Muscle of arm (tissue), 12 donors: ENCODE results near the gene PLD4. TPM values are rescaled to one million over a fixed set of nuclear protein-coding genes. Genes with fewer than 3 reads are reported as not detected.
A peak's percentile ranks its signal among the peaks of the same experiment; 100 is the strongest.
"Not testable (repeated sequence)": the region's sequence is repeated elsewhere in the genome, so short reads cannot be mapped to it uniquely, and the experiment has no call there.

Experiments used
- DNase-seq: peaks from one replicate; pipeline ENCODE4 v3.0.0-alpha.2; 2013
- polyA plus RNA-seq, 12 donors: library from polyadenylated mRNA; unstranded; fragments of 120-200 nt; gene quantifications; one replicate each; pipeline ENCODE4 v1.2.1, GENCODE V29; 2013; ENCODE audit not compliant: insufficient read length in 12 of 12

PLD4 gene
- polyA plus RNA-seq, 12 donors, result 2.6 to 20.5 (median 3.7) TPM; not detected in 1

GRCh38 chr14:104897330-104898194 is 27.1 kb upstream of the PLD4 start:
- DNase-seq, result no peak

- DNase-seq, result no peak
These were observed 26.5 kb upstream of the PLD4 start for GRCh38 chr14:104898195-104898558.

- DNase-seq, result peak; percentile 51
These were observed 25.7 kb upstream of the PLD4 start for GRCh38 chr14:104898870-104899510.

- DNase-seq, result no peak
These were observed 24.9 kb upstream of the PLD4 start for GRCh38 chr14:104899781-104900180.

- DNase-seq, result no peak
These were observed 23.8 kb upstream of the PLD4 start for GRCh38 chr14:104900639-104901512.

GRCh38 chr14:104903990-104904389 is 20.7 kb upstream of the PLD4 start:
- no peak for DNase-seq

- DNase-seq, result not testable (repeated sequence)
These were observed 19.8 kb upstream of the PLD4 start for GRCh38 chr14:104904650-104905578.

- DNase-seq, result not testable (repeated sequence)
These were observed 19.1 kb upstream of the PLD4 start for GRCh38 chr14:104905579-104905933.

- no peak for DNase-seq
These were observed 16.4 kb upstream of the PLD4 start for GRCh38 chr14:104908303-104908702.

- DNase-seq, result no peak
These were observed 12.6 kb upstream of the PLD4 start for GRCh38 chr14:104912053-104912452.

- no peak for DNase-seq
These were observed 11.2 kb upstream of the PLD4 start for GRCh38 chr14:104913435-104913834.

- no peak for DNase-seq
These were observed 7.6 kb upstream of the PLD4 start for GRCh38 chr14:104917116-104917515.

- no peak for DNase-seq
These were observed 6.7 kb upstream of the PLD4 start for GRCh38 chr14:104917993-104918392.

GRCh38 chr14:104919152-104919992 is 5.3 kb upstream of the PLD4 start:
- not testable (repeated sequence) for DNase-seq

- no peak for DNase-seq
These were observed 4.7 kb upstream of the PLD4 start for GRCh38 chr14:104919993-104920315.

GRCh38 chr14:104923640-104924420 is 849 bp upstream of the PLD4 start:
- DNase-seq, result no peak

- DNase-seq, result no peak
These were observed 655 bp downstream of the PLD4 start for GRCh38 chr14:104925214-104925854.

GRCh38 chr14:104925855-104926609 is 1.4 kb downstream of the PLD4 start:
- DNase-seq, result no peak
